NK-92 treated with Interleukin-12 subunit alpha and Interleukin-12 subunit beta, amount 100 ng/mL, for 24 hours (cell line): Measurements from ENCODE around the gene ERMARD.

Experiments
- DNase-seq: peaks from one replicate; lab custom pipeline; 2025; lab: John Stamatoyannopoulos, UW

Gene ERMARD

GRCh38 chr6:169802790-169803189, 51.4 kb downstream of the ERMARD start:
- DNase-seq = no peak

GRCh38 chr6:169803271-169803811, 51.9 kb downstream of the ERMARD start:
- no peak for DNase-seq

- DNase-seq = no peak
These were observed 52.5 kb downstream of the ERMARD start for GRCh38 chr6:169803816-169804340.

- DNase-seq = no peak
These were observed 53.0 kb downstream of the ERMARD start for GRCh38 chr6:169804427-169804826.

GRCh38 chr6:169805242-169805838, 53.9 kb downstream of the ERMARD start:
- DNase-seq = no peak

GRCh38 chr6:169806701-169807100, 55.3 kb downstream of the ERMARD start:
- DNase-seq = peak; percentile 44

GRCh38 chr6:169807229-169807628, 55.8 kb downstream of the ERMARD start:
- DNase-seq = no peak

- no peak for DNase-seq
These were observed 56.5 kb downstream of the ERMARD start for GRCh38 chr6:169807699-169808607.

- DNase-seq = no peak
These were observed 57.2 kb downstream of the ERMARD start for GRCh38 chr6:169808608-169808967.

GRCh38 chr6:169809386-169809785, 58.0 kb downstream of the ERMARD start:
- no peak for DNase-seq

GRCh38 chr6:169810066-169810989, 58.9 kb downstream of the ERMARD start:
- DNase-seq = no peak

- no peak for DNase-seq
These were observed 59.6 kb downstream of the ERMARD start for GRCh38 chr6:169811072-169811471.

- DNase-seq = no peak
These were observed 60.3 kb downstream of the ERMARD start for GRCh38 chr6:169811521-169812256.

GRCh38 chr6:169812257-169812644, 60.8 kb downstream of the ERMARD start:
- DNase-seq = no peak

GRCh38 chr6:169813969-169814368, 62.5 kb downstream of the ERMARD start:
- DNase-seq = no peak

GRCh38 chr6:169816054-169816453, 64.6 kb downstream of the ERMARD start:
- no peak for DNase-seq

GRCh38 chr6:169816975-169817374, 65.6 kb downstream of the ERMARD start:
- no peak for DNase-seq

- DNase-seq = no peak
These were observed 68.9 kb downstream of the ERMARD start for GRCh38 chr6:169820358-169820757.

- DNase-seq = no peak
These were observed 72.6 kb downstream of the ERMARD start for GRCh38 chr6:169824021-169824420.

GRCh38 chr6:169824848-169825557, 73.6 kb downstream of the ERMARD start:
- no peak for DNase-seq
